NCI-H2171 treated with DMSO at 0.1 percent for 48 hours (cell line): Measurements from ENCODE around the gene RBM20.
"Not testable (repeated sequence)": the region's sequence is repeated elsewhere in the genome, so short reads cannot be mapped to it uniquely, and the experiment has no call there.

Source experiments
- DNase-seq: peaks from one replicate; lab custom pipeline; 2025; lab: John Stamatoyannopoulos, UW

RBM20 gene

GRCh38 chr10:110706690-110707098 is 62.6 kb downstream of the RBM20 start:
- no peak for DNase-seq

DNA sequence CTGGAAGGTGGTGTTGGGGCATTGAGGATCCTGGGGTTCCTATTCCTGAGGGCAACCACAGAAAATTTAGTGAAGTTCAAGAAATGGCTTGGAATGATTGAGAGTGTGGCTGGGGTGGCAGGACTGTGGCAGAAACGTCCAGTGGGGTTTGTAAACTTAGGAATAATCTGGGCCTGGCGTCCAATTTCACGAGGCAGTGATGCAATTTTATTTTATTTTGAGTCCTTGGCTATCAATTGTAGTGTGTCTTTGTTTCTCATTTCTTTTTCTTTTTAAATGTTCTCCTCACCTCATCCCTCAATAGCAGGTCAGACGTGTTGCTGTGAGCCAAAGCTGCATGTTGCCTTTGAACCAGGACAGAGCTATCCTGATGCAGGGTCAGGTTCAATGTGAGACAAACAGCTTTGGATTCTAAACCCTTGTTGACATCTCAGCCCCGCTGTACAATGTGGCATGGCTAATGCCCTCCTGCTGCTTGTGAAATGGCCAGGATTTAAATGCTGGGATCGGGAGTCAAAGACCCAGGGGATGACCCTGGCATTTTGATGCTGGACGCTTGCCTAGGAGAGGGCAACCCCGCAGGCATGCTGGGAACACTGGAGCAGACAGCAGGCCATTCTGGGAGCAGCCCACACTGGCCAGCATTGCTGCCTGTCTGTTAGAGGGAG is 64.8 kb downstream of the RBM20 start:
- DNase-seq: no peak

GRCh38 chr10:110709444-110709828 is 65.3 kb downstream of the RBM20 start:
- DNase-seq: no peak

DNA sequence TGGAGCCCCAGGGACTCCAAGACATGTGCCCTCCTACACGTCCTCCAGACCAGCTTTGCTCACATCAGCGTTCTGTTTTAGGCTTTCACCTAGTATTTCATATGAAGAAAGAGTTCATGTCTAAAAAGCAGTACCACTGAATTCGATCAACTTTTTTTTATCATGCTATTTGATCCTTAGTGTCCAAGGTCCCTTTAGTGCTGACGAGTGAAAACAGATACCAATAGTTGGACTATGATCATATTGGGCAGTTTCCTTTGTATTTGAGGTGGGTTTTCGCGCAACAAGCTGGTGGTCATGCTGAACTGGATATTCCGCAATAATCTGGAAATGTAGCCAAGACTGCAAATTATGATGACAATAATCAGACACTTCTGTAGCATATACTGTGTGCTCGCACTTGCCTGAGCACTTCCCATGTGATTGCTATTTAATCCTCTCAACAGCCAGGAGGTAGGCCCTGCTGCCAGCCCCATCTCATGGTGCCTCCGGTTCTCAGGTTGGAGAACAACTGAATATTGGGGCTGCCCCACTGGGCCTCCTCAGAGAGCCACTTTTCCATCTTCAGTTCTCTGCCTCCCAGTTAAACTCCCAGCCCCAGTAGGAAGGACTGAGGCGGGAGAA is 65.9 kb downstream of the RBM20 start:
- DNase-seq: no peak

DNA sequence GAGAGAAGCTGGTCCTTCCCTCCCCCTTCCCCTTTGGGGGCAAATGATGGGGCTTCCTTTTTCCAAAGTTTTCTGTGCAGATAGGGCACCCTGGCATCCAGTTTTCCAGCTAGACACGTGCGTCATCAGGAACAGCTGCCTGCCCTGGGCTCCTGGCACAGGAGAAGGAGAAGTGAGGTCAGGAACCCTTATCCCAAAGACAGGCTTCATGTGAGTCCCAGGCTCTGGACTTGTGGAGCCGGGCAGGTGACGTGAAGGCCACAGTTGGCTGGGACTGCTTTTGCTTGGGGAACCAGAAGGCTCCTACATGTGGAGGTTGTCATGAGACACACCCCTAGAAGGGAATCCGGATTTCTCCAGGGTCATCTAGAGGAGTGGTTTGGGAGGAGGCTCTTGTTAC is 66.5 kb downstream of the RBM20 start:
- DNase-seq: no peak

DNA sequence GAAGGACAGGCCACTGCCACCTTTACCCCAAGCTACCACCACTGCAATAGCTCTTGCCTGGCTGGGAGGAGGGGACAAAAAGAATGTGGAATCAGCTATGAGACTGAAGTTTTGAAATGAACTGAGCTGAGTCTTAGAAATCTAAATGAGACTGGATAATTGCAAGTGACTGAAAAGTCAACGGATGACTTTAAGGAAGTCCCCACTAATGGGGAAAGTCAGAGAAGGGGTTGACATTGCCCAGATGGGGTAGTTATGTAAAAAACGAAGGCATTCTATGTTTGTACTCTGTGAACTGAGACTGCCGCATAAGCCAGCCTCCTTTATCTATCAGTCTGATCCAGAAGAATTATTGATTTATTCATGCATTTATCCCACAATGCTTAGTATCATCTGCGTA is 67.2 kb downstream of the RBM20 start:
- no peak for DNase-seq

DNA sequence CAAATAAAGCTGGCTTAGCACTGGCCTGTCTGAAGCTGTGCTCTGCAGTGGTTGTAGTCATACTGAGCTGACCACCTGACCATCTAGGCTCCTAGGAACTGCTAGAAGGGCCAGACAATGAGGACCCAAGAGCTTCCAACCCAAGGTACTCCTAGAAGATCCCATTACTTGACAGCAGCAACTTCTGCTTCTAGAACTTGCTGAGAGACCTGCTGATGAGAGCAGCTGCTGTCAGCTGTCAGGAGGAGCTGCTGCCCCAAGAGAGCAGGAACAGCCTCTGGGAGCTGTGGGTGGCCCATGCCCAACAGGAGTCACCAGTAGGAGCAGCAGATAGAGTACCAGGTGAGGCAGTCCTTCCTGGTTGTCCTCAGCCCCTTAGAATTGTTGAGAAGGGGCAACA is 70.2 kb downstream of the RBM20 start:
- DNase-seq: no peak

DNA sequence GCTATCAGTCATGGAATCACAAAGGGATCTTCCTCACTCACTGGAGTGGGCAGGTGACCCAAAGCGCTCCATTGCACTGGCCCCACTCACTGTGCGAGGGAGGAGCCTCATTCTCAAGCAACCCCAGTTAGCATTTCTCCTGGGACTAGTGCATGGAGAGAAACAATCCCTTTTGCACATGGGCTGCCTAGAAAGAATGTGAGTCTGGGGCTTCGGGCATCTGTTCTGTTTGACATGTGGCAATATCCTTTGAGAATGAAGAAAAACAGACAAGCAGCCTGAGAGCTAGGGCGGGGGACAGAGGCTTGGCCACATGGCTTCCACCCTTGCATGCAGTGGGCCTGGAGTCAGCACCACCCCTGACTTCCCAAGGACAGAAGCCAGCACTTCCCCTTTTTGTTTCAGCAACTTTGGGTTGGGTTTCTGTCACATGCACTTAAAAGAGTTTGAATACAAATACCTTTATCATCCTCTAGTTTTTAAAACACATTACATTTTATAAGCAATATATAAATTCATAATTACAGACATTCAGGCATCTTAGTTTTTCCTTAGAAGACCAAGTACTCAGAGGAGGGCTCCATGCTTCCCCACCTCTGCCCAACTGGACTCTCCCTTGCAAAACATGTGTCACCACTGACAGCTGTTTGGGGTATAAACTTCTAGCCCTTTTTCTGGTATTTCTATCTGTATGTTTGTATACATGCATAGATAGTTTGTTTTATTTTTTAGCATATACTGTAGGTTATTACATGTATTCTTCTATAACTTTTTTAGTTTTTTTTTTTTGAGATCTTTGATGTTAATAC is 73.8 kb downstream of the RBM20 start:
- peak; percentile 74 for DNase-seq

DNA sequence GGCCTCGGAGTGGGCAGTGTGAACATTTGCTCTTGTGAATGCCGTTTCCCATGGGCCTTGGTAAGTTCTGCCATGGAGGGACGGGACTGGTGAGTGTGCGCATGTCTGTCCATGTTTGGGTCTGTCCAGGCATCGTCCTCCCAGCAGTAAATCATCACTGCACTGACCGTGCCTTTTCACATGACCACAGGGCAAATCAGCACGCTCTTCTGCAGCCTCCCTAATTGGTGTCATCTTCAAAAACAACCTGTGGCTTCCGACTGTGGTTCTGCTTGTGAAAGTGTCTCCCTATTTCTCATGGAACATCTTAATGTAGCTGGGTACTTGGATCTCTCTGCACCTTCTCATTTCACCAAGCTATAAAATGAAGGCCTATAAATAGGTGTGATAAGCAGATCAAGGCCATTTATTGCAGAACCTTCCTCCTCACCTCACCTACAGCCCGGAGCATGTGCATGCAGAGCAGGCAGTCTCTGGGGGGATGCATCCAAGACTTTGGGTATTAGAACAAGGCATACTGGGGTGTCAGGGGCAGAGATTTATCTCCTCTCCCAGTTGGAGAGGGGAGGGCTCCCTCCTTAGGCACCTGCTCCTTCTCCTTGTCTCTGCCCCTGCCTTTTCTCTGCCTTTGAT is 77.4 kb downstream of the RBM20 start:
- DNase-seq: no peak

DNA sequence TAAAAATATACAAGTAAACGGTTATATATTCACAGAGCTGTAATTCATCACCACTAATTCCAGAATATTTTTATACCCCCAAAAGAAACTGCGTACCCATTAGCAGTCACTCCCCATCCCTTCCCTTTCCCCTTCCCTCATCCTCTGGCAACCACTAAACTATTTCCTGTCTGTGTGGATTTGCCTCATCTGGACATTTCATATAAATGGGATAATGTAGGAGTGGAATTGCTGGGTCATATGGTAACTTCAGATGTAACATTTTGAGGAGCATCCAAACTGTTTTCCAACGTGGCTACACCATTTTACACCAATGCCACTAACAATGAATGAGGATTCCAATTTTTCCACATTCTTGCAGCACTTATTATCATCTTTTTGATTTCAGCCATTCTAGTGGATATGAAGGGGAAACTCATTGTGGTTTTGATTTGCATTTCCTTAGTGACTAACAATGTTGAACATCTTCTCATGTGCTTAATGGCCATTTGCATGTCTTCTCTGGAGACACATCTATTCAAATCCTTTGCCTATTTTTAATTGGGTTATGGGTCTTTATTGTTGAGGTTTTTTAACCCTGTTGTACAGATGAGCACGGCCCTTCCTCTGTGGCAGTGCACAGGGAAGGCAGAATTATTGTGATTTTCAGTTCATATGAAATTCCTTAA is 79.2 kb downstream of the RBM20 start:
- DNase-seq: no peak

GRCh38 chr10:110724116-110724921 is 80.2 kb downstream of the RBM20 start:
- DNase-seq: no peak

- no peak for DNase-seq
Measured at GRCh38 chr10:110724937-110725336, 80.8 kb downstream of the RBM20 start.

- peak; percentile 21 for DNase-seq
Measured at GRCh38 chr10:110725801-110726630, 81.9 kb downstream of the RBM20 start.

GRCh38 chr10:110727785-110728184 is 83.6 kb downstream of the RBM20 start:
- DNase-seq: not testable (repeated sequence)

GRCh38 chr10:110730345-110731050 is 86.4 kb downstream of the RBM20 start:
- no peak for DNase-seq

GRCh38 chr10:110733218-110733952 is 89.2 kb downstream of the RBM20 start:
- DNase-seq: no peak

DNA sequence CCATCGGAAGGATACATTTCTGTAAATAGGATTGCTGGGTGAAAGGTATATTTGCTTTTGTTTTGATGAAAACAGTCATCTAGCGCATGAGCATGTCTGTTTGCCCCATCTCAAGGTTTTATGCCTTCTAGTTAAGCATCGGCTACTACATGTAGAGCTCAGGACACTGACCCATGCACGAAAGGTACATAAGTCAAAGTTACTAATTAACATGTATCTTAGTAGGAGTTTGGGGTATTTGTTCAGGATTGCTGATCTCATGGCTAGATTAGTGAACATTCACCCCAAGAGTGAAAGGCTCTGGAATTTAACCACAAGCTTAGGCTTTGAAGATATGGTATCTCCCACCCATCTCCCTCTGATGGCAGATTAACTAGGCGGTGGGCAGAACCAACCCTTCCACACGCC is 91.5 kb downstream of the RBM20 start:
- no peak for DNase-seq

DNA sequence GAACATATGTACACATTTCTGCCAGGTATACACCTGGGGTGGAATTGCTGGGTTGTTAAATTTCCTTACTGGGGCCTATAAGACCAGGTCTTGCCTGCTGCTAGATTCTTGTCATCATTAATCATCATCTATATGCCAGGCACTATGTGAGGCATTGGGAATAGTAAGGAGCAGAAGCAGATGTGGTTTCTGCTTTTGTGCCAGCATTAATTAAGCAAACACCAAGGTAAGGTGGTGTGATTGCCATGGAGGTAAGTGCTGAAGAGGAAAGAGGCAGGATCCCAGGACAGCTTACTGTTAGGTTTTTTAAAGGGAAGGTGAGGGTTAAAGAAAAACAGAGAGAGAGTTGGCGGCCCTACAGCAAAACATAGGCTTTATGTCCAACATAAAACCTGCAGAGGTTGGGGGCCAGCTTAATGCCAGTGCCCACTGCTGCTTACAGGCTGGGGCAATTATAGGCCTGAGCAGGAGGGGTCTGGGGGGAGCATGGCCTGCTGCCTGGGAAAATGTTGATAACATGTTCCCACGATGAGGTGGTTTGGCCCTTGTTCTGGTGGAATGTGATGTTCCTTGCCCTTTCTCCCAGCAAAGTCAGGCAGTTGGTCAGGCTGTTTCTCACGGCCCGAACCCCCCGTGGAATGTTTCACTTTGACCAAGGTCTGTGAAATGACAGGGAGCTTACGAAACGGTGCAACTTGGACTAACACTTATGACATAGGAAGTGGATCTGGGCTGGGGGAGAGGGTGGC is 93.9 kb downstream of the RBM20 start:
- no peak for DNase-seq
